Globus pallidus (tissue), 1 donor: ENCODE results near the gene HDLBP.
A peak's percentile ranks its signal among the peaks of the same experiment; 100 is the strongest.
"Not testable (repeated sequence)": the region's sequence is repeated elsewhere in the genome, so short reads cannot be mapped to it uniquely, and the experiment has no call there.

Source experiments
- DNase-seq: peaks from one replicate; pipeline ENCODE4 v3.0.0-alpha.2; 2015; ENCODE audit warnings: low spot score

HDLBP gene

DNA sequence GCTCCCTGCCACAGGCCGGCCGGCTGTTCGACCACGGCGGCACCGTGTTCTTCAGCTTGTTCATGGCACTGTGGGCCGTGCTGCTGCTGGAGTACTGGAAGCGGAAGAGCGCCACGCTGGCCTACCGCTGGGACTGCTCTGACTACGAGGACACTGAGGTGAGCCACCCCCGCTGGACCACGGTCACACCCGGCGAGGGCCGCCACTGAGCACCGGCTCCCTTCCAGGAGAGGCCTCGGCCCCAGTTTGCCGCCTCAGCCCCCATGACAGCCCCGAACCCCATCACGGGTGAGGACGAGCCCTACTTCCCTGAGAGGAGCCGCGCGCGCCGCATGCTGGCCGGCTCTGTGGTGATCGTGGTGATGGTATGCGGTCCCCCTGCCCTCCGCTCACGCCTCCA is 106.2 kb downstream of the HDLBP start:
- DNase-seq, result no peak

DNA sequence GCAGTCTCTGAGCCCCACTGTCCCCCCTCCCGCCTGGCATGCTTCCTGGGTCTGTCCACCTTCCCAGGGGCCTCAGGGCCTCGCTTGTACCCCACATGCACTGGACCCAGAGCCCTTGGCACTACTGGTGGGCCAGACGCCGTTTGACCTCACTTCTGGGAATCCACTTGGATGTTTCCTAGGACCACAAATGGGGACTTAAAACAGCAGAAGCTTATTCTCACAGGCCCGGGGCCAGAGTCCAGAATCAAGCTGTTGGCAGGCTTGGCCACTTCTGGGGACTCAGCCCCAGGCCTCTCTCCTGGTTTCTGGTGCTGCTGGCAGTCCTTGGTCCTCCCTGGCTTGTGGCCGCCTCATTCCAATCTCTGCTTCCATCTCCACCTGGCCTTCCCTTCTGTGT is 107.4 kb downstream of the HDLBP start:
- DNase-seq, result peak; percentile 49

DNA sequence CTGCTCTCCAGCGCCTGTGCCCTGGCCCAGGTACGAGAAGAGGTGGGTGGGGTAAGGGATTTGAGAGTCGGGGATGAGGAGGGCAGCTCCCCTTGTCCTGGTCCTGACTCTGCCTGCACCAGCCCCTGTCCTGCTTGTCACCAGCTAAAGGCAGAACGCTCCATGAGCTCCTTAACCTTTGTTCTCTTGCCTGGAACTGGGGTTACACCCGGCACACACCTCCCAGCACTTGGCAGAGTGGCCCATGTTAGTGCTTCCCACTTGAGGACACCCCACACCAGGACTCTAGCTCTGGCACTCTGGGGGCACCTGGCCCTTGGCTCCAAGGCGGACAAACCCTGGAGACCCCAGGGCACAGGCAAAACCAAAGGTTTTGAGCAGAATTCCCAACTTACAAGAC is 107.8 kb downstream of the HDLBP start:
- no peak for DNase-seq

DNA sequence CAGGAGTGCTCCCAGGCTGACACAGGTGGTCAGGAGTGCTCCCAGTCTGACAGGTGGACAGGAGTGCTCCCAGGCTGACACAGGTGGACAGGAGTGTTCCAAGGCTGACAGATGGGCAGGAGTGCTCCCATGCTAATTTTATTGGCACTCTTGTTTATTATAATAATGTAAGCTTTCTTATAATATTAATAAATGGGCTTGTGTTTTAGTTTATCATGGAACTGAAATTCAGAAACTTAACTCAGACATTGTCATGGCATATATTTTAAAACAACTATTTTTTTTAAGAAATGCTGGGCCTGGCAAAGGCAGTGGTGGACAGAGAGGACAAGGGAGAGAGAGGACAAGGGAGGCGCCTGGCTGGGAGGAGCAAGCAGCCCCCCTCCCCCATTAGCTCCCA is 108.3 kb downstream of the HDLBP start:
- DNase-seq, result no peak

DNA sequence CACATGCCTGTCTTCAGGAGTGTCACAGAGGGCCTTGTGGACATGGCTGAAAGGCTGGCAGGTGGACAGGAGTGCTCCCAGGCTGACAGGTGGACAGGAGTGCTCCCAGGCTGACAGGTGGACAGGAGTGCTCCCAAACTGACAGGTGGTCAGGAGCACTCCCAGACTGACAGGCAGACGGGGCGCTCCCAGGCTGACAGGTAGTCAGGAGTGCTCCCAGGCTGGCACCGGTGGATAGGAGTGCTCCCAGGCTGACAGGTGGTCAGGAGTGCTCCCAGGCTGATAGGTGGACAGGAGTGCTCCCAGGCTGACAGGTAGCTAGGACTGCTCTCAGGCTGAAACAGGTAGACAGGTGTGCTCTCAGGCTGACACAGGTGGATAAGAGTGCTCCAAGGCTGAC is 110.4 kb downstream of the HDLBP start:
- DNase-seq, result no peak

DNA sequence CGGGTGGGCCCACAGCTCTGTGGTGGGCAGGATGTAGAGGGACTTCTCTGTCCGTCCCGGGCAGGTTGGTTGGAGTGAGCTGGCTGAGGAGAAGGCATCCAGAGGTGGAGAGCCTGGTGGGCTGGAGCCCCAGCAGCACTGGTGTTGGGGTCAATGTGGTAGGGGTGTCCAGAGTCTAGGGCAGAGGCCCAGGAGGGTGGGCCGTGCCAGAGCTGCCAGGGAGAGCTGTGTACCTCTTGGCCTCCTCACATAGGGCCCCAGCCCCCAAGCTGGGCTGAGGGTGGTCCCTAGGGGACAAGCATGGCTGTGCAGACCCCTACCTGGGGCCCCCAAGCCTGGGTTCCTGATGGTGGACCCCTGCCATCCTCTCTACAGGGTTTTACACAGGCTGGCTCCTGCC is 111.0 kb downstream of the HDLBP start:
- no peak for DNase-seq

DNA sequence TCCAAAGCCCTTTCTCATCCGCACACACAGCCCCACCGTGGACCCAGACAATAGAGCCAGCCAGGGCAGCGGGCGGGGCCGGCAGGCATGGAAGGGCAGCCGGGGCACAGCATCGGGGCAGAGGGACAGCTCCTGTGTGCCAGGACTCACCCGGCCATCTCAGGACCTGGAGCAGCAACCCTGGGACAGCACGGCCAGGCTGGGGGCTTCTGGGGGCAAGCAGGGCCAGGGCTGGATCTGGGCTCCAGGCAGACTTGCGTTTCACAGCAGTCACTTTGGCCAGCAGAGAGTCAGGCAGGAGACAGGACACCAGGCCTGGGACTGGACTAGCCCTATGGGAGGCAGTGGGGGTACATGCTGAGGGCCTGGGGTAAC is 111.5 kb downstream of the HDLBP start:
- no peak for DNase-seq

DNA sequence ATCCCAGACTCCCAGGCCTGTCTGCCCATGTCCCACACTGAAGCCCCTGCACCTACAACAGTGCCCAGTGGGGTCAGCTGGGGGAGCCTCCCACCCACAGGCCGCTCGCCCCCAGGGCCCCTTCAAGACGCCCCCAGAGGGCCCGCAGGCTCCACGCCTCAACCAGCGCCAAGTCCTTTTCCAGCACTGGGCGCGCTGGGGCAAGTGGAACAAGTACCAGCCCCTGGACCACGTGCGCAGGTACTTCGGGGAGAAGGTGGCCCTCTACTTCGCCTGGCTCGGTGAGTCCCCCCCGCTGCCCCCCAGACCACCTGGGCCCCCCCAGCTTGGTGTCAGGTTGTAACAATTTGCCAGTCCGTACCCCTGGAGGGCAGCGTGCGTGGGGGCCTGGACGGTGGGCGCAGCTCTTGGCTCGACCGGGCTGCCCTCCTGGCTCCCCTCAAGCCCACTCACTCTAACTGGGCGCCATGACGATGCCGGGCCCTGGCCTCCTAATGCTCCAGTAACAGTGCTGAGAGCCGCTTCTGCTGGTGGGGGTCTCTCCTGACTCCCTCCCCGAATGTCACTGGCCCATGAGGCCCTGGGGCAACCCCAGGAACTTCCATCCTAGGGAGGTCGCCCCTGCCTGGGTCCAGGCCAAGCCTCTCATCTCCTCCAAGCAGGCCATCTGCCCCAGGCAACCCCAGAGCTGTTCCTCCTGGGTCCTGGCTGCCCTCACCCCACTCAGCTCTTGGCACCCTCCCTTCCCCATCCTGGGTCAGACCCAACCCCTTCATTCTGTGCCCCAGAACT is 112.1 kb downstream of the HDLBP start:
- DNase-seq, result no peak

DNA sequence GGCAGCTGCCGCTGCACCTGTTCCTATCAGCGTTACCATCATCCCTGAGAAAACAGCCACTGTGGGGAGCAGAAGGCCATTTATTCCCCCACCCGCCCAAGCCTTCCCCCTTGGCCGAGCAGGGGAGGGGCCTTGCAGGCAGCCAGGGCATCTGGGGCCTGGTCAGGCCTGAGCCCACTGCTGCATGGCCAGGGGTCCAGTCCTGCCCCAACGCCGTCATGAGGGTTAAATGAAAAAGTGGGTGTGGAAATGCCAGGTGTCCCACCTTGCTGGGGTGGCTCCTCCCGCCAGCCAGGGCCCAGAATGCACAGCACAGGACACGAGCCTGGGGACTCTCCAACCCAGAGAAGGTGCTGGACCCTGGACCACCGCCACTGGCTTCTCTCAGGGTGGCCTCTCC is 112.8 kb downstream of the HDLBP start:
- DNase-seq, result no peak

DNA sequence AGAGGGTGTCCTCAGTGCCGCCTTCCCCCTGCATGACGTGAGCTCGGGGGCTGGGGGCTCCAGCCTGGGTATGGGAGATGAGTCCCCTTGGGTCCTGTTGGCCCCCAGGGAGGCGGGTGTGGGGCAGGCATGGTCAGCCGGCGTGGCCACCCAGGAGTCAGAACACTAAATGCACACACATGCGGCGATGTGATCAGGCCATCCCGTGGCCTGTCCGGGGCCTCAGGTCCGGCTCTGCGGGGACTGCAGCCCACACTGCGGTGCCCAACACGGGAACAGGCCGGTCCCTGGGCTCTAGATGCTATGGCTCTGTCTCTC is 113.2 kb downstream of the HDLBP start:
- DNase-seq, result no peak

DNA sequence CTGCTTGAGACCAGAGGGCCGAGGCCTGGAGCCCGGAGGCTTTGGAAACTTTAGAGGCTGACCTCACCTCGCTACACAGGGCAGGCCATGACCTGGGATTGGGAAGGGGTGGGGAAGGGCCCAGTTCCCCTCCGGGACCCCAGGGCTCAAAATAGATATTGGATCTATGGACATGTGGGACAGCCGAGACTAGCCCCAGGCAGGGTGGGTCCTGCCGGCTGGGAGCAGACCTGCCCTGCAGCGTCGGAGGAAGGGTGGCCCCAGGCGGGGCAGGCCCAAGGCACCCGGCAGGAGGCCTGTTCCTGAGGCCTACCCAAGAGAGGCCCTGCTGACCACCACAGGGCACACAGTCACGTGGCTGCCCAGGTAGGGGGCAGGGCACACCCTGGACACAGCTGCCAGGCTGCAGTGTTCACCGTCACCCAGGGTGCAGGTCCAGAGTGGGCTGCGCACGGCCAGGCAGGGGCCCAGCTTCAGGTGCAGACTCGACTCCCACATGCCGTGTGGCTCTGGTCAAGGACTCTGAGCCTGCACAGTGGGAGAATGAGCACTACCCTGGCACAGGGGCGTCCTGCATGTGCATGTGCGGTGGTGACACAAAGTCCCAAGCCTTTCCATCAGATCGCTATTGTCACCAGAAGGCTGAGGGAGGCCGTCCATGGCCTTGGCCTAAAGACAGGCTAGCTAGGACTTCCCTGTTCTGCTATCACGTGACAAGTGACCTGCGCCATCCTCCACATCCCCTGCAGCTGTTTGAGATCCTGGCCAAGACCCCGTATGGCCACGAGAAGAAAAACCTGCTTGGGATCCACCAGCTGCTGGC is 113.8 kb downstream of the HDLBP start:
- no peak for DNase-seq

DNA sequence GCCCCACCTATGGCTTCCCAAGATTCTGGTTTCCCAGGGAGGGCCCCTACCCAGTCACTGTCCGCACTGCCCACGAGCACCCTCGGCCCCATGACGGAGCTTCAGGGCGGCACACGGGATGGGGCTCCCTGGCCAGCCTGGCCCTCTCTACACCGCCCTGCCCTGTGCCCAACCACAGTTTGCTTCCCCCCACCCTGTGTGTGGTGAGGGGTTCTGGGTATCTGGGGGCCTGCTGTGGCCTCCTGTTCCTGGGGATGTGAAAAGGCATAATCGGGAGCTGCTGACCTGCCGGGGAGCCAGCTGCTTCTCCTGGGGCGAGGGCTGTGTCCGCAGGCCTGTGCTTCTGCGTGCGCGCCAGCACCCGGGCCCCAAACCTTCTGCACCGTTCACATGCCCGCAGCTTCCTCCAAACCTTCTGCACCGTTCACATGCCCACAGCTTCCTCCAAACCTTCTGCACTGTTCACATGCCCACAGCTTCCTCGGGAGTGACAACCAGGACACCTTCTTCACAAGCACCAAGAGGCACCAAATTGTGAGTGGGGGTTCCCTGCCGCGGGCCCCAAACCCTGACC is 114.6 kb downstream of the HDLBP start:
- DNase-seq, result no peak

DNA sequence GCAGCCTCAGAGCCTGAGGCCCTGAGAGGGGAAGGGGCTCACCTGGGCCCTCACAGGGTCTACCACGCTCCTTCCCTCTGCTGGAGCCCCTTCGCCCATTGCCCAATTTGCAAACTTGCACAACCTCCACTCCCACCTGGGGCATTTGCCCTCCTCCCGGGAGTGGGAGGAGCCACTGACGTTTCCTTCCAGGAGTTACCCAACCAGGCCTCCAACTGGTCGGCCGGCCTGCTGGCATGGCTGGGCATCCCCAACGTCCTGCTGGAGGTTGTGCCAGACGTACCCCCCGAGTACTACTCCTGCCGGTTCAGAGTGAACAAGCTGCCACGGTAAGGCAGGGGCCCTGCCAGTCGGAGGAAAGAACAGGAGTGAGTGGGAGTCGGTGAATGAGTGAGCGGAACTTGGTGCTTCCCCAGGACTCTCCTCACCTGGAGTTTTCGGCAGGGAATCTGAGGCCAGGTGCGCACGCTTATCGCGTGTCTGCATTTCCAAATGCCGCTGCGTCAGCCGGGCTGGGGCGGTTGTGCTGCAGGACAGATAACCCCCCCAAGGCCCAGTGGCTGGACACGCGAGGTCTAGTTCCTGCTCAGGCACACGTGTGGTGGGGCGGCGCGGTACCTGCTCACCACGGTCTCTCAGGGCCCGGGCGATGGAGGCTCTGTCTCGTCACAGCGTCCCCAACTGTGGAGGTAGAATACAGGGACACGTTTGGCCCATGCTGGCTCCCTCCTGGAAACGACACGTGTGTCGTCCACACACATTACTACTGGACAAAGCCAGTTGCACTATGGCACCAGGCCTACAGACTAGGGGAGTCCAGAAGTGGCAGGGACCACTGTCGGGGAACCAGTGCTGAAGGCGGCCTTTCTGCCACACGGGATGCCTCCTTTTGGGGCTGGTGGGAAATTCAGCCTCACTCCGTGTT is 115.3 kb downstream of the HDLBP start:
- no peak for DNase-seq

DNA sequence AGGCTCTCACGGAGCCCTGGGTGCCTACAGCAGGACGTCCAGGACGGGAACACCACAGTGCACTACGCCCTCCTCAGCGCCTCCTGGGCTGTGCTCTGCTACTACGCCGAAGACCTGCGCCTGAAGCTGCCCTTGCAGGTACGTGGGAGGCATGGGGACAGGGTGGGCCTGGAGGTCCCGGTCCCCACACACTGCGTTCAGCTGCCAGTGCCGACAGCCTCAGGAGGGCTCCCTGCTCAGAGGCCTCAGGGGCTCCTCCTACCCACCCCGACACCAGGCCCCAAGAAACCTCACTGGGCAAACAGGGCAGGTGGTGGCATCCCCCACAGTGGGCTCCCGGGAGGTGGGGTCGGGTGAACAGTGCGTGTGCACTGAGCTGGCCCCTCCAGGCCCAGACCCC is 116.2 kb downstream of the HDLBP start:
- DNase-seq, result no peak

DNA sequence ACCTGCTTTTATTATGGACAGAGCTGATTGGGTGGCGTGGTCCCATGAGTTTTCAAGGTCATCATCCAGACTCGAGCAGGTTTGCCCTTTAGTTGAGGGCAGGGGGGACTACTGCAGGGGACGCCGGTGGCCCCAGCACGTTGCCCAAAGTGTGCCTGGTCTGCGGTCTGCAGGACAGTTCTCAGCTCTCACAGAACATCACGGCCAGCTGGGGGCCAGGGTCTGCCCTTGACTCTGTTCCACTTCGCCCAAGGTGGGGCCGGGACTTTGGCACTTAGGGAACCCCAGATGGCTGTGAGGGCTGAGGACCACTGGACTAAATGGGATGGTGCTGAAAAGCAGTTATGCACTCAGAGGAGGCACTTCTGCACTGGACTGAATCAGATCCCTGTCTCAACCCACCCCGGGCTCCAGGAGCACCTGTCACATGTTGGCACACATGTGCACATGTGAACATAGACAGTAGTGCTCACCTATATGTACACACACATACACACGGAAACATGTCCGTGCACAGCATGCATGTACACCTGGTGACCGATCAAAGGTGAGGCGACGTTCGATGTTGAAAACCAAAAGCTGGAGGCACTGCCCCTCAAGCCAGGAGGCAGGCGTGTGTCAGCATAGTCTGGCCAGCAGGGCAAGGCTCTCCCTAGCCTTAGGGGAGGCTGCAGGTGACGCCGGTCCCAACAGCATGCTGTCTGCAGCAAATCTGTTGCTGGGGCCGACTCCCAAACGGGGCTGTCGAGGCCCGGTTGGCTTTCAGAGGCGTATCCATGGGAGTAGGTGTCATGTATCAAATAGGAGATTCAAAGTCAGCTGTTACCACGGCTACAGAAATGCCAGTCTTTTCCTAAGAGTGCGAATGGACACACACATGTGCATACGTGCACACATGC is 116.8 kb downstream of the HDLBP start:
- no peak for DNase-seq

DNA sequence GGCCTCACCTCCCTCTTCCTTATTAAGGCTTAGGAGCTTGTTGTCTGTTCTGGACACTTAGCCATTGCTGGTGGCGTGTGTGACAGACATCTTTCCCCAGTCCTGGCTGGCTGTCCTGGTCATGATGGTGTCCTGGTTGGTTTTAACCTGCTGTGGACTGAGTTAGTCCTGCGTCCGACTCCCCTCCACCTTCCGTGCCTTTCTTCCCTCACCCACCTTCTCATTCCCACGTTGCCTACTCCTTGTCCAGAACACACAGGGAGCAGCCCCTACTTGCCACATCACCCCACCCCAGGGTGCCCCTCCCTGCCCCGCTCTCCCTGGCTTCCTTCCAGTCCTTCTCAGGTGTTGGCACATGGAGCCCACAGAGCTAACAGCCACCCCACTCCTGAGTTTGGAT is 117.5 kb downstream of the HDLBP start:
- DNase-seq, result no peak

DNA sequence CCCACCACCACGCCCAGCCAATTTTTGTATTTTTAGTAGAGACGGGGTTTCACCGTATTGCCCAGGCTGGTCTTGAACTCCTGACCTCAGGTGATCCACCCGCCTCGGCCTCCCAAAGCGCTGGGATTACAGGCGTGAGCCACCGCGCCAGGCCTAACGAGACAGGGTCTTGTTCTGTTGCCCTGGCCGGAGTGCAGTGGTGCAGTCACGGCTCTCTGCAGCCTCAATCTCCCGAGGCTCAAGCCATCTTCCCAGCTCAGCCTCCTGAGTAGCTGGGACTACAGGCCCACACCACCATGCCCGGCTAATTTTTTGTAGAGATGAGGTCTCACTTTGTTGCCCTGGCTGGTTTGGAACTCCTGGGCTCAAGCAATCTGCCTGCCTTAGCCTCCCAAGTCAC is 118.2 kb downstream of the HDLBP start:
- not testable (repeated sequence) for DNase-seq

DNA sequence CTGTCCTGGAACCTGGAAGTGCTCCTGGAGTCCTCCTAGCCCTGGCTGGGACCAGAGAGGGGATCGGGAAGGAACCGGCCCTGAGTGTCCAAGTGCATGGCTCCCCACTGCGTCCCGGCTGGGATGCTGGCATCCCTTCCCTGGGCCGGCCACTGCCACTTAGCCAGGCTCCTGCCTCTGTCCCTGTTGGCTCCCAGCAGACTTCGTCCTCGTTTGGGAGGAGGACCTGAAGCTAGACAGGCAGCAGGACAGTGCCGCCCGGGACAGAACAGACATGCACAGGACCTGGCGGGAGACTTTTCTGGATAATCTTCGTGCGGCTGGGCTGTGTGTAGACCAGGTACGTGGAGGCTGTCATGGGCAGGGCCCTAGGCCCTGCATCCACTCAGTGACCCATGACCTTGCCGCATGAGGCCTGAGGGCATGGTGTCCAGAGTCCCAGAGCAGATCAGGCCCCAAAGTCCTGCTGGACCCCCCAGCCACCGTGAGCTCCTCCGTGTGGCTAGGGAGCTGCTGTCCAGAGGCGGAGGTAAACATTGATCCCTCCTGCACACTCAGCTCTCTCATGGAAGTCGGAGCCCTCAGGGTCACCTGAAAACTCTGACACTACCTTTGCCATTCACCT is 119.9 kb downstream of the HDLBP start:
- DNase-seq, result no peak

DNA sequence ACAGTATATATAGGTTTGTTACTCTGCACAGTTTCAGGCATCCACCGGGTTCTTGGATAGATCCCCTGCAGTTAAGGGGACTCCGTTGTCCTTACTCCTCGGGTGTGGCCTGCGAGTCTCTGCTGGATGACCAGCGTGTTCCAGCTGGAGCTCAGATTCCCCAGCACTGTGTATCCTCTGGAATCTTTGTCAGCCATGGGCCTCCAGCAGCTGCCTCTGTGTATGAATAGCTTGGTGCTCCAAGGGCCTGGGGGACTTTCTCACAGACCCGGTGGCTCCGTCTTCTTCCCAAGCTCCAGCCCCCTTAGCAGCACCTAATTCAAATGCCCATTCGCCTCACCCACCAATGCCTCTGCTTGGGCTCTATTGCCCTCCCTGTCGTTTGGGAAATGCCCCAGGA is 120.7 kb downstream of the HDLBP start:
- DNase-seq, result no peak

DNA sequence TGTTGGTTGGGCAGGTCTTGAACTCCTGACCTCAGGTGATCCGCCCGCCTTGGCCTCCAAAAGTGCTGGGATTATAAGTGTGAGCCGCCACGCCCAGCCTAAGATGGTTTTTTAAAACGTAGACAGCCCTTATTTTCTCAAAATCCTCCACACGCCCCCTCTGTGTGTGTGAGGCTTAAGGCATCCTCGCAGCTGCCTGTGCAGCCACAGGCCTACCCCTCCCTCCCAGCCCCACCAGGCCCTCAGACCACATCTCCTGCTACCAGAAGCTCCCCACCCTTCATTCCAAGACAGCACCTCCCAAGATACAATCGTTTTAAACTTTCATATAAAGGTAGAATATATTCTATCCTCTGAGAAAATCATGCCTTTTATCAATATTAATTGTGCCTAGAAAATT is 122.2 kb downstream of the HDLBP start:
- no peak for DNase-seq

DNA sequence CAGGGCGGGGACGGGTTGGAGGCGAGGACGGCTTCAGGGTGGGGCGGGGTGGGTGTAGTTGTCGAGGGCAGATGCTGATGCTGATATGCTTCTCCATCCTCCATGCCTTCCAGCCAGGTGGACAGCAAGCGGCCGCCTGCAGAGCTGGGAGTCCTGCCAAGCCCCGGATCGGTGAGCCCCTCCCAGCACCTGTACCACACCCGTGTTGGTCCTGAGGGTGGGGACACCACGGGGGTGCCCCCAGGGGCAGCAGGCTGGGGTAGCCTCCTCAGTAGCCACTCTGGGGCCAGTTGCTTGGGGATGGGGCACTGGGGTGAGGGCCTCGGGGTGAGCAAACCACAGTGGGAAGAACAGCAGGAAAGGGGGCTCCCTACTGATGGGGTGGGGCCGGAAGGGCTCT is 124.4 kb downstream of the HDLBP start:
- DNase-seq, result no peak
